HEK293 (cell line): ENCODE results near the gene EXTL1.

Experiments used
- ZFP37 ChIP-seq: fragments of 450-650 bp; formaldehyde crosslinking; IDR thresholded peaks from 2 replicates; pipeline ENCODE4 v1.5.1; 2016; ENCODE audit warnings: missing biosample characterization, missing genetic modification characterization
- ZNF157 ChIP-seq: fragments of 450-650 bp; formaldehyde crosslinking; IDR thresholded peaks from 2 replicates; pipeline ENCODE4 v1.5.1; 2016; ENCODE audit warnings: missing biosample characterization, missing genetic modification characterization
- ZNF184 ChIP-seq: fragments of 450-650 bp; IDR thresholded peaks from 2 replicates; pipeline ENCODE4 v1.5.1; 2018; ENCODE audit warnings: missing biosample characterization, mild to moderate bottlenecking, missing genetic modification characterization
- ZNF341 ChIP-seq: fragments of 450-650 bp; formaldehyde crosslinking; IDR thresholded peaks from 2 replicates; pipeline ENCODE4; 2016; ENCODE audit warnings: low read depth, missing biosample characterization, missing genetic modification characterization
- ZNF350 ChIP-seq: fragments of 450-650 bp; formaldehyde crosslinking; IDR thresholded peaks from 2 replicates; pipeline ENCODE4 v1.5.0; 2017; ENCODE audit warnings: missing biosample characterization, mild to moderate bottlenecking, missing genetic modification characterization
- ZNF37A ChIP-seq: fragments of 450-650 bp; IDR thresholded peaks from 2 replicates; pipeline ENCODE4 v1.5.1; 2018; ENCODE audit warnings: missing biosample characterization, missing genetic modification characterization
- ZNF548 ChIP-seq: fragments of 450-650 bp; formaldehyde crosslinking; IDR thresholded peaks from 2 replicates; pipeline ENCODE4 v1.5.1; 2016; ENCODE audit warnings: missing biosample characterization, missing genetic modification characterization
- ZNF561 ChIP-seq: fragments of 450-650 bp; IDR thresholded peaks from 2 replicates; pipeline ENCODE4 v1.5.1; 2018; ENCODE audit warnings: missing biosample characterization, missing genetic modification characterization, borderline replicate concordance
- ZNF791 ChIP-seq: fragments of 450-650 bp; formaldehyde crosslinking; IDR thresholded peaks from 2 replicates; pipeline ENCODE4 v1.5.1; 2016; ENCODE audit warnings: missing biosample characterization, missing genetic modification characterization
- ZNF792 ChIP-seq: fragments of 450-650 bp; formaldehyde crosslinking; IDR thresholded peaks from 2 replicates; pipeline ENCODE4 v1.5.1; 2016; ENCODE audit warnings: missing biosample characterization, missing genetic modification characterization
- TF ChIP-seq, protein P1 (sequence below): fragments of 450-650 bp; formaldehyde crosslinking; IDR thresholded peaks from 2 replicates; pipeline ENCODE4 v1.5.1; 2016; ENCODE audit warnings: missing biosample characterization, missing genetic modification characterization
- TF ChIP-seq, protein P2 (sequence below): fragments of 450-650 bp; formaldehyde crosslinking; IDR thresholded peaks from 2 replicates; pipeline ENCODE4 v1.5.1; 2016; ENCODE audit warnings: missing biosample characterization, missing genetic modification characterization
- TF ChIP-seq, protein P3 (sequence below): fragments of 450-650 bp; formaldehyde crosslinking; IDR thresholded peaks from 2 replicates; pipeline ENCODE4 v1.5.1; 2016; ENCODE audit warnings: missing biosample characterization, missing genetic modification characterization
- TF ChIP-seq, protein P4 (sequence below): sonication (generic); formaldehyde crosslinking; IDR thresholded peaks from 2 replicates; pipeline ENCODE4 v1.8.1; 2022; ENCODE audit warnings: mild to moderate bottlenecking, moderate library complexity, missing genetic modification reagents

DNA sequence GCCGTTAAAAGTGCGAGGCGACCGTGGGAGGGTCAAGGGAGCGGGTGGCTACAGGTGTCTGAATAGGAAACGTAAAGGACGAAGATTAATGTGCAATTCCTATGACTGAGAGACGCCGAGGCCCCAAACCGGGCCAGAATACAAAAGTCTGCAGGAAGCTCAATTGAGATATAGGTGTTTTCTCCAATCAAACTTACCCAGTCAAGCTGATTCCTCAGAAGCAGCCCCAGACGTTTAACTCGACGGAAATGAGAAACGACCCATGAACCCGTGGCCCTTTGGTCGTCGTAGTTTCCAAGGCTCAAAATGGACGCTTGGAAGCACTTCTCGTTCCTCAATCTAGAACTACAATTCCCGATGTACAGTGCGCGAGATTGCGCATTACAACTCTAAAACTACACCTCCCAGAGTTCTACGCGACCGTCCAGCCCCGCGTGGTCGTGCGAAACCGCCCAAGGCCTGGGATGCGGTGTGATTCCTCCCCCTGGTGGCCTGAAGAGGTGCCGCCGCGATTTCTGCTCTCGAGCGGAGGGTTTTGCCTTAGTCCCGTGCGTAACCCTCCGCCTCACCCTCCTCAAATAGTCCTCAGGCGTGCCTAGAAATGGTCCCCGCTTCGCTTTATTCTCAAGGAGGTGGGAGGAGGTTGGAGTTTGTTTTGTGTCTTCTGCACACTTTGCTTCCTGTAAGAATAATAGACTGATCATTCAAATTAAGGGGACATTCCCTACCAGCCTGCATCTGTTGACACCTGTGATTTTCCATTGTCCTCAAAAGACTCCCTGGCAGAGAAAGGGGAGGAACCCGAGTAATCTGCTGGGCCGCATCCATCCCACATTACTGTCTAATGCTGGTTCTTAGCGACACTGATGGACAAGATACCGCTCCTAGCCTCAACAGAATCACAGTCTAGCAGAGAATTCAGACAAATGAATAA is 23.5 kb upstream of the EXTL1 start, which contains the start of gene PAFAH2:
- TF ChIP-seq ZNF350, result no peak; the same call in 1 of the 2 replicates
- peak; percentile 56; the same call in 1 of the 2 replicates for TF ChIP-seq ZNF792
- TF ChIP-seq ZNF184 (tag by site-specific recombination), result peak; percentile 94
- TF ChIP-seq, protein P1, sequence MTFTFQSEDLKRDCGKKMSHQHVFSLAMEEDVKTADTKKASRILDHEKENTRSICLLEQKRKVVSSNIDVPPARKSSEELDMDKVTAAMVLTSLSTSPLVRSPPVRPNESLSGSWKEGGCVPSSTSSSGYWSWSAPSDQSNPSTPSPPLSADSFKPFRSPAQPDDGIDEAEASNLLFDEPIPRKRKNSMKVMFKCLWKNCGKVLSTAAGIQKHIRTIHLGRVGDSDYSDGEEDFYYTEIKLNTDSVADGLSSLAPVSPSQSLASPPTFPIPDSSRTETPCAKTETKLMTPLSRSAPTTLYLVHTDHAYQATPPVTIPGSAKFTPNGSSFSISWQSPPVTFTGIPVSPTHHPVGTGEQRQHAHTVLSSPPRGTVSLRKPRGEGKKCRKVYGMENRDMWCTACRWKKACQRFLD (tag by site-specific recombination), result no peak
- TF ChIP-seq, protein P2, sequence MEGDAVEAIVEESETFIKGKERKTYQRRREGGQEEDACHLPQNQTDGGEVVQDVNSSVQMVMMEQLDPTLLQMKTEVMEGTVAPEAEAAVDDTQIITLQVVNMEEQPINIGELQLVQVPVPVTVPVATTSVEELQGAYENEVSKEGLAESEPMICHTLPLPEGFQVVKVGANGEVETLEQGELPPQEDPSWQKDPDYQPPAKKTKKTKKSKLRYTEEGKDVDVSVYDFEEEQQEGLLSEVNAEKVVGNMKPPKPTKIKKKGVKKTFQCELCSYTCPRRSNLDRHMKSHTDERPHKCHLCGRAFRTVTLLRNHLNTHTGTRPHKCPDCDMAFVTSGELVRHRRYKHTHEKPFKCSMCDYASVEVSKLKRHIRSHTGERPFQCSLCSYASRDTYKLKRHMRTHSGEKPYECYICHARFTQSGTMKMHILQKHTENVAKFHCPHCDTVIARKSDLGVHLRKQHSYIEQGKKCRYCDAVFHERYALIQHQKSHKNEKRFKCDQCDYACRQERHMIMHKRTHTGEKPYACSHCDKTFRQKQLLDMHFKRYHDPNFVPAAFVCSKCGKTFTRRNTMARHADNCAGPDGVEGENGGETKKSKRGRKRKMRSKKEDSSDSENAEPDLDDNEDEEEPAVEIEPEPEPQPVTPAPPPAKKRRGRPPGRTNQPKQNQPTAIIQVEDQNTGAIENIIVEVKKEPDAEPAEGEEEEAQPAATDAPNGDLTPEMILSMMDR (tag by site-specific recombination), result peak; percentile 100
- TF ChIP-seq ZNF341, result 0 out of 2 replicates have a peak, but pooled peaks have one; percentile 31
- TF ChIP-seq ZNF548 (tag by site-specific recombination), result peak; percentile 46; the same call in 1 of the 2 replicates
- peak; percentile 99 for TF ChIP-seq ZFP37 (tag by site-specific recombination)
- no peak; the same call in 1 of the 2 replicates for TF ChIP-seq ZNF157 (tag by site-specific recombination)
- TF ChIP-seq, protein P3, sequence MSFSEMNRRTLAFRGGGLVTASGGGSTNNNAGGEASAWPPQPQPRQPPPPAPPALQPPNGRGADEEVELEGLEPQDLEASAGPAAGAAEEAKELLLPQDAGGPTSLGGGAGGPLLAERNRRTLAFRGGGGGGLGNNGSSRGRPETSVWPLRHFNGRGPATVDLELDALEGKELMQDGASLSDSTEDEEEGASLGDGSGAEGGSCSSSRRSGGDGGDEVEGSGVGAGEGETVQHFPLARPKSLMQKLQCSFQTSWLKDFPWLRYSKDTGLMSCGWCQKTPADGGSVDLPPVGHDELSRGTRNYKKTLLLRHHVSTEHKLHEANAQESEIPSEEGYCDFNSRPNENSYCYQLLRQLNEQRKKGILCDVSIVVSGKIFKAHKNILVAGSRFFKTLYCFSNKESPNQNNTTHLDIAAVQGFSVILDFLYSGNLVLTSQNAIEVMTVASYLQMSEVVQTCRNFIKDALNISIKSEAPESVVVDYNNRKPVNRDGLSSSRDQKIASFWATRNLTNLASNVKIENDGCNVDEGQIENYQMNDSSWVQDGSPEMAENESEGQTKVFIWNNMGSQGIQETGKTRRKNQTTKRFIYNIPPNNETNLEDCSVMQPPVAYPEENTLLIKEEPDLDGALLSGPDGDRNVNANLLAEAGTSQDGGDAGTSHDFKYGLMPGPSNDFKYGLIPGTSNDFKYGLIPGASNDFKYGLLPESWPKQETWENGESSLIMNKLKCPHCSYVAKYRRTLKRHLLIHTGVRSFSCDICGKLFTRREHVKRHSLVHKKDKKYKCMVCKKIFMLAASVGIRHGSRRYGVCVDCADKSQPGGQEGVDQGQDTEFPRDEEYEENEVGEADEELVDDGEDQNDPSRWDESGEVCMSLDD (tag by site-specific recombination), result peak; percentile 94
- peak; percentile 95 for TF ChIP-seq ZNF561 (tag by site-specific recombination)
- no peak for TF ChIP-seq ZNF37A (tag by site-specific recombination)
- TF ChIP-seq ZNF791 (tag by site-specific recombination), result no peak
- TF ChIP-seq, protein P4, sequence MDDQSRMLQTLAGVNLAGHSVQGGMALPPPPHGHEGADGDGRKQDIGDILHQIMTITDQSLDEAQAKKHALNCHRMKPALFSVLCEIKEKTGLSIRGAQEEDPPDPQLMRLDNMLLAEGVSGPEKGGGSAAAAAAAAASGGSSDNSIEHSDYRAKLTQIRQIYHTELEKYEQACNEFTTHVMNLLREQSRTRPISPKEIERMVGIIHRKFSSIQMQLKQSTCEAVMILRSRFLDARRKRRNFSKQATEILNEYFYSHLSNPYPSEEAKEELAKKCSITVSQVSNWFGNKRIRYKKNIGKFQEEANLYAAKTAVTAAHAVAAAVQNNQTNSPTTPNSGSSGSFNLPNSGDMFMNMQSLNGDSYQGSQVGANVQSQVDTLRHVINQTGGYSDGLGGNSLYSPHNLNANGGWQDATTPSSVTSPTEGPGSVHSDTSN (CRISPR knock-in tag), result no peak
